OCI-LY1 (cell line): ENCODE measurements around the gene TRPM1.

Experiments
- CTCF ChIP-seq: fragments of 200-600 bp; sonication (generic), shearing (Covaris generic); IDR thresholded peaks from 2 replicates; pipeline ENCODE4 v1.5.1; 2017; ENCODE audit warnings: mild to moderate bottlenecking, antibody characterized with exemption, low read length, moderate library complexity, mixed read lengths
- EZH2 ChIP-seq: fragments of 200-600 bp; sonication (generic), shearing (Covaris generic); IDR thresholded peaks from 2 replicates; pipeline ENCODE4 v1.8.0; 2017; ENCODE audit warnings: borderline replicate concordance, mixed run types, mild to moderate bottlenecking, antibody characterized with exemption, low read length, moderate library complexity, mixed read lengths

- TF ChIP-seq CTCF, result no peak
- no peak for TF ChIP-seq EZH2
These were observed 33.5 kb downstream of the TRPM1 start for GRCh38 chr15:31067890-31068603.
